ENCODE results near the gene BCAP31. TPM values are rescaled to one million over a fixed set of nuclear protein-coding genes. Genes with fewer than 3 reads are reported as not detected.

Gene BCAP31
- 350 to 420 TPM (median 366 TPM) in 5 replicates for total RNA-seq (2022; extraction: Qiagen RNA extraction; ENCODE audit: low read depth)

GRCh38 chrX:153724252-153725038 lies at the start of gene BCAP31, which contains the start of gene ABCD1:
BCAP31 (minus strand) TSS chrX:153724387; CDS start chrX:153723244, 1,143 bp downstream.
ABCD1 (plus strand) TSS chrX:153724856; CDS start chrX:153725267, 411 bp downstream.

DNA sequence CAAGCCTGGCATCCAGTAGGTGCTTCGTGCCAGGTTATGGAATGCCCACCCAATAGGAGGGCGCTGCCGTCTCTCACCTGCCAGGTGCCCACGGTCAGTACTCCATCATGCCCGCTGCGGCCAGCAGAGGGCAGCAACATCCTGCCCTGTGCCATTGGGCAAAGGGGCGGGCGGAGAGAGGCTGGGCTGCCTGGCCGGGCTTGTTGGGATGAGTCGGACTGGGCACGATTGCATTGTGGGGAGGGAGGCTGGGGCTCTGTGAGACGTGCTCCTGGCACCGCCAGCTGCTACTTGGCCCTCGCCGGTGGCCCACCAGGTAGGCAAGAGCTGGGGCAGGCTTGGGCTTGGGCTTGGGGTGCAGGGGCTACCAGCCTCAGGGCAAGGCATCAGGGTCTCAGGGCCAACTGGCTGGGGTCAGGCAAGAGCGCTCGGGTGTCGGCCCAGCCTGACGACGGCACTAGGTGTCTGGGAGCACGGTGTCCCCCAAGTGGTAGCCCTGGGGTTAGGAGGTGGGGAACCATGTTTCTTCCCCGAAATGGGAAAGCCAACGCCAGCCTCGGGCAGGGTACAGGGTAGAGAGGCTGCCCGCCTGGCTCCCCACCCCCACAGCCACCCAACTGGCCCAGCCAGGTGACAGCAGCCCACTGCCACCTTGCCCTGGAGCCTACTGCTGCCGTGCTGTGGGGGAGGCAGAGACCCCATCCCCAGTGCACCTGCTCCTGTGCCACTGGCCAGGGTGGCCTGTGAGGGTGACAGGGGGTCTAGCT lies 40.0 kb upstream of the BCAP31 start, which contains the start of gene PLXNB3:
Gene PLXNB3, plus strand, starts transcription at position 261 of the 767 bp plus-strand sequence. CDS start 1,287 bp downstream, outside the sequence.

GRCh38 chrX:153687121-153688039 lies 36.8 kb downstream of the BCAP31 start, which contains the start of gene SLC6A8:
SLC6A8 (plus strand) TSS chrX:153687926; CDS start chrX:153688575, 649 bp downstream.

GRCh38 chrX:153673428-153674218 lies 50.6 kb downstream of the BCAP31 start, which contains the start of gene PNCK:
PNCK (minus strand) TSS chrX:153673813; CDS start chrX:153673076, 737 bp downstream.

Other genes with a start within 250 kb of the BCAP31 start
- gene BGN, start 229.4 kb downstream of the BCAP31 start, total RNA-seq (2022; extraction: Qiagen RNA extraction; ENCODE audit: low read depth), result 0.07 TPM in 1 of 5 replicates, not detected in the others
- gene ATP2B3, start 206.7 kb downstream of the BCAP31 start, total RNA-seq (2022; extraction: Qiagen RNA extraction; ENCODE audit: low read depth), result 0.07 to 0.23 TPM (median 0.15 TPM) in 5 replicates
- gene CCNQ, start 125.2 kb downstream of the BCAP31 start, total RNA-seq (2022; extraction: Qiagen RNA extraction; ENCODE audit: low read depth), result 44.6 to 59.4 TPM (median 58.5 TPM) in 5 replicates
- gene DUSP9, start 77.2 kb downstream of the BCAP31 start, total RNA-seq (2022; extraction: Qiagen RNA extraction; ENCODE audit: low read depth), result 1.00 to 1.8 TPM (median 1.5 TPM) in 5 replicates
- 0.13 to 0.31 TPM (median 0.24 TPM) in 4 of 5 replicates, not detected in the other for gene PNCK, start 50.6 kb downstream of the BCAP31 start, total RNA-seq (2022; extraction: Qiagen RNA extraction; ENCODE audit: low read depth)
- 11.3 to 13.3 TPM (median 11.9 TPM) in 5 replicates for gene SLC6A8, start 36.5 kb downstream of the BCAP31 start, total RNA-seq (2022; extraction: Qiagen RNA extraction; ENCODE audit: low read depth)
- gene ABCD1, start 469 bp upstream of the BCAP31 start, total RNA-seq (2022; extraction: Qiagen RNA extraction; ENCODE audit: low read depth), result 2.3 to 4.7 TPM (median 3.6 TPM) in 5 replicates
- 2.4 to 4.3 TPM (median 3.6 TPM) in 5 replicates for gene PLXNB3, start 39.9 kb upstream of the BCAP31 start, total RNA-seq (2022; extraction: Qiagen RNA extraction; ENCODE audit: low read depth)
- gene SRPK3, start 56.7 kb upstream of the BCAP31 start, total RNA-seq (2022; extraction: Qiagen RNA extraction; ENCODE audit: low read depth), result not detected in 5 replicates
- 58.5 to 62.8 TPM (median 59.4 TPM) in 5 replicates for gene IDH3G, start 70.0 kb upstream of the BCAP31 start, total RNA-seq (2022; extraction: Qiagen RNA extraction; ENCODE audit: low read depth)
- gene SSR4, start 70.3 kb upstream of the BCAP31 start, total RNA-seq (2022; extraction: Qiagen RNA extraction; ENCODE audit: low read depth), result 399 to 451 TPM (median 405 TPM) in 5 replicates
- gene PDZD4, start 106.2 kb upstream of the BCAP31 start, total RNA-seq (2022; extraction: Qiagen RNA extraction; ENCODE audit: low read depth), result 2.2 to 4.1 TPM (median 3.4 TPM) in 5 replicates
- gene L1CAM, start 161.8 kb upstream of the BCAP31 start, total RNA-seq (2022; extraction: Qiagen RNA extraction; ENCODE audit: low read depth), result 16.7 to 20.3 TPM (median 17.5 TPM) in 5 replicates
- gene AVPR2, start 180.3 kb upstream of the BCAP31 start, total RNA-seq (2022; extraction: Qiagen RNA extraction; ENCODE audit: low read depth), result not detected in 5 replicates
- gene ARHGAP4, start 201.9 kb upstream of the BCAP31 start, total RNA-seq (2022; extraction: Qiagen RNA extraction; ENCODE audit: low read depth), result 0.80 to 2.0 TPM (median 1.2 TPM) in 5 replicates
- gene NAA10, start 210.7 kb upstream of the BCAP31 start, total RNA-seq (2022; extraction: Qiagen RNA extraction; ENCODE audit: low read depth), result 194 to 251 TPM (median 220 TPM) in 5 replicates
- 0.09 to 0.29 TPM (median 0.14 TPM) in 4 of 5 replicates, not detected in the other for gene RENBP, start 220.3 kb upstream of the BCAP31 start, total RNA-seq (2022; extraction: Qiagen RNA extraction; ENCODE audit: low read depth)
- 32.7 to 37.9 TPM (median 37.7 TPM) in 5 replicates for gene HCFC1, start 247.4 kb upstream of the BCAP31 start, total RNA-seq (2022; extraction: Qiagen RNA extraction; ENCODE audit: low read depth)
- 4.8 to 7.7 TPM (median 6.3 TPM) in 5 replicates for gene TMEM187, start 248.4 kb upstream of the BCAP31 start, total RNA-seq (2022; extraction: Qiagen RNA extraction; ENCODE audit: low read depth)

Data from A549 treated with GW870086 at 1 μM for 4 hours (cell line).